ENCODE data around the gene MYL4. TPM values are rescaled to one million over a fixed set of nuclear protein-coding genes. Genes with fewer than 3 reads are reported as not detected.

The MYL4 gene
- total and polyA plus RNA-seq, 10 of the 15 experiments (the other 5 are each of a cell fraction or from before 2014, with no cell fraction given) = 0.23 to 1.6 (median 0.58) TPM; not detected in 3

DNA sequence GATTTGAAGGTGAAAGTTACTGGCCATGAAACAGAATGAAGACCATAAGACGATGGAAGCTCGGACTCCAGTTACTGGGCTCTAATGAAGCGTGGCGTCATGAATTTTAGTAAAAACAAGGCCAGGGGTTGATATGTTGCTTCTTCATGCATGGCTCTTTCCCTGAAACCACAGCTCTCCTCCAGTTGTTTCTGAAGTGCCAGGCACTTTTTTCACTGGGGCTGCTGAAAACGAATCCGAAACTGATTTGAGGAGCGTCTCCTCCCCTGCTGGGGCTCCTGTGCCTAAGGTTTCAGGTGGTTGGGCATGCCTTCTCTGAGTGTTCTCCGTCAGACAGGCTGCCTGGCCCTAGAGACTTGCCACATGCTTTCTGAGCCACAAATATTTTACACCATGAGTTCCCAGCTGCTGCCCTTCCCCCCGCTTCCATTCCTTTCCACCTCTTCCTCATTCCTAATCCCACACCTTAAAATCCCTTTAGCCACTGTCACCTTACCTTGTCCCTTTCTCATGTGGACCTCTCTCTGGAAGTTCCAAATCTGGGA is 3.7 kb upstream of the MYL4 start (continued):
- TF ChIP-seq ZNF384 (IDR thresholded peaks at IDR 0.05; ENCODE audit: borderline replicate concordance, low read depth, low read length) = peak; percentile 49; the same call in 1 of the 2 replicates
- TF ChIP-seq CHD4 (IDR thresholded peaks at IDR 0.05) = no peak
- TF ChIP-seq SREBF1 (IDR thresholded peaks at IDR 0.05; ENCODE audit: low read length) = no peak
- no peak for TF ChIP-seq JUND (IDR thresholded peaks at IDR 0.05; ENCODE audit: low read depth, low read length)
- TF ChIP-seq KAT2A (conservative IDR thresholded peaks at IDR 0.05; ENCODE audit: control insufficient read depth, low read depth, low read length) = no peak
- TF ChIP-seq TCF3 (IDR thresholded peaks at IDR 0.05; ENCODE audit: borderline replicate concordance, insufficient read depth, low read depth, low read length) = 0 out of 2 replicates have a peak, but pooled peaks have one; percentile 26
- no peak; the same call in 1 of the 2 replicates for TF ChIP-seq TAF1 (IDR thresholded peaks at IDR 0.05; ENCODE audit: borderline replicate concordance, low read depth, low read length)
- TF ChIP-seq, protein P1, sequence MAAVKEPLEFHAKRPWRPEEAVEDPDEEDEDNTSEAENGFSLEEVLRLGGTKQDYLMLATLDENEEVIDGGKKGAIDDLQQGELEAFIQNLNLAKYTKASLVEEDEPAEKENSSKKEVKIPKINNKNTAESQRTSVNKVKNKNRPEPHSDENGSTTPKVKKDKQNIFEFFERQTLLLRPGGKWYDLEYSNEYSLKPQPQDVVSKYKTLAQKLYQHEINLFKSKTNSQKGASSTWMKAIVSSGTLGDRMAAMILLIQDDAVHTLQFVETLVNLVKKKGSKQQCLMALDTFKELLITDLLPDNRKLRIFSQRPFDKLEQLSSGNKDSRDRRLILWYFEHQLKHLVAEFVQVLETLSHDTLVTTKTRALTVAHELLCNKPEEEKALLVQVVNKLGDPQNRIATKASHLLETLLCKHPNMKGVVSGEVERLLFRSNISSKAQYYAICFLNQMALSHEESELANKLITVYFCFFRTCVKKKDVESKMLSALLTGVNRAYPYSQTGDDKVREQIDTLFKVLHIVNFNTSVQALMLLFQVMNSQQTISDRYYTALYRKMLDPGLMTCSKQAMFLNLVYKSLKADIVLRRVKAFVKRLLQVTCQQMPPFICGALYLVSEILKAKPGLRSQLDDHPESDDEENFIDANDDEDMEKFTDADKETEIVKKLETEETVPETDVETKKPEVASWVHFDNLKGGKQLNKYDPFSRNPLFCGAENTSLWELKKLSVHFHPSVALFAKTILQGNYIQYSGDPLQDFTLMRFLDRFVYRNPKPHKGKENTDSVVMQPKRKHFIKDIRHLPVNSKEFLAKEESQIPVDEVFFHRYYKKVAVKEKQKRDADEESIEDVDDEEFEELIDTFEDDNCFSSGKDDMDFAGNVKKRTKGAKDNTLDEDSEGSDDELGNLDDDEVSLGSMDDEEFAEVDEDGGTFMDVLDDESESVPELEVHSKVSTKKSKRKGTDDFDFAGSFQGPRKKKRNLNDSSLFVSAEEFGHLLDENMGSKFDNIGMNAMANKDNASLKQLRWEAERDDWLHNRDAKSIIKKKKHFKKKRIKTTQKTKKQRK (IDR thresholded peaks at IDR 0.05; ENCODE audit: low read depth, low read length) = no peak
- no peak for TF ChIP-seq ZNF622 (IDR thresholded peaks at IDR 0.05)
- TF ChIP-seq, protein P2, sequence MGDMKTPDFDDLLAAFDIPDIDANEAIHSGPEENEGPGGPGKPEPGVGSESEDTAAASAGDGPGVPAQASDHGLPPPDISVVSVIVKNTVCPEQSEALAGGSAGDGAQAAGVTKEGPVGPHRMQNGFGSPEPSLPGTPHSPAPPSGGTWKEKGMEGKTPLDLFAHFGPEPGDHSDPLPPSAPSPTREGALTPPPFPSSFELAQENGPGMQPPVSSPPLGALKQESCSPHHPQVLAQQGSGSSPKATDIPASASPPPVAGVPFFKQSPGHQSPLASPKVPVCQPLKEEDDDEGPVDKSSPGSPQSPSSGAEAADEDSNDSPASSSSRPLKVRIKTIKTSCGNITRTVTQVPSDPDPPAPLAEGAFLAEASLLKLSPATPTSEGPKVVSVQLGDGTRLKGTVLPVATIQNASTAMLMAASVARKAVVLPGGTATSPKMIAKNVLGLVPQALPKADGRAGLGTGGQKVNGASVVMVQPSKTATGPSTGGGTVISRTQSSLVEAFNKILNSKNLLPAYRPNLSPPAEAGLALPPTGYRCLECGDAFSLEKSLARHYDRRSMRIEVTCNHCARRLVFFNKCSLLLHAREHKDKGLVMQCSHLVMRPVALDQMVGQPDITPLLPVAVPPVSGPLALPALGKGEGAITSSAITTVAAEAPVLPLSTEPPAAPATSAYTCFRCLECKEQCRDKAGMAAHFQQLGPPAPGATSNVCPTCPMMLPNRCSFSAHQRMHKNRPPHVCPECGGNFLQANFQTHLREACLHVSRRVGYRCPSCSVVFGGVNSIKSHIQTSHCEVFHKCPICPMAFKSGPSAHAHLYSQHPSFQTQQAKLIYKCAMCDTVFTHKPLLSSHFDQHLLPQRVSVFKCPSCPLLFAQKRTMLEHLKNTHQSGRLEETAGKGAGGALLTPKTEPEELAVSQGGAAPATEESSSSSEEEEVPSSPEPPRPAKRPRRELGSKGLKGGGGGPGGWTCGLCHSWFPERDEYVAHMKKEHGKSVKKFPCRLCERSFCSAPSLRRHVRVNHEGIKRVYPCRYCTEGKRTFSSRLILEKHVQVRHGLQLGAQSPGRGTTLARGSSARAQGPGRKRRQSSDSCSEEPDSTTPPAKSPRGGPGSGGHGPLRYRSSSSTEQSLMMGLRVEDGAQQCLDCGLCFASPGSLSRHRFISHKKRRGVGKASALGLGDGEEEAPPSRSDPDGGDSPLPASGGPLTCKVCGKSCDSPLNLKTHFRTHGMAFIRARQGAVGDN (IDR thresholded peaks at IDR 0.05) = peak; percentile 86
- no peak for TF ChIP-seq SIN3A (IDR thresholded peaks at IDR 0.05; ENCODE audit: low read depth, low read length)
- TF ChIP-seq, protein P3, sequence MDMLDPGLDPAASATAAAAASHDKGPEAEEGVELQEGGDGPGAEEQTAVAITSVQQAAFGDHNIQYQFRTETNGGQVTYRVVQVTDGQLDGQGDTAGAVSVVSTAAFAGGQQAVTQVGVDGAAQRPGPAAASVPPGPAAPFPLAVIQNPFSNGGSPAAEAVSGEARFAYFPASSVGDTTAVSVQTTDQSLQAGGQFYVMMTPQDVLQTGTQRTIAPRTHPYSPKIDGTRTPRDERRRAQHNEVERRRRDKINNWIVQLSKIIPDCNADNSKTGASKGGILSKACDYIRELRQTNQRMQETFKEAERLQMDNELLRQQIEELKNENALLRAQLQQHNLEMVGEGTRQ (IDR thresholded peaks at IDR 0.05; ENCODE audit: borderline replicate concordance, low read depth, low read length) = no peak
- no peak for TF ChIP-seq POLR2AphosphoS5 (IDR thresholded peaks at IDR 0.05; ENCODE audit: low read length)
- no peak for TF ChIP-seq CHD2 (IDR thresholded peaks at IDR 0.05; ENCODE audit: borderline replicate concordance, low read depth, low read length)
- TF ChIP-seq MEF2B (IDR thresholded peaks at IDR 0.05; ENCODE audit: partially characterized antibody, poor library complexity, severe bottlenecking) = peak; percentile 70
- TF ChIP-seq, protein P4, sequence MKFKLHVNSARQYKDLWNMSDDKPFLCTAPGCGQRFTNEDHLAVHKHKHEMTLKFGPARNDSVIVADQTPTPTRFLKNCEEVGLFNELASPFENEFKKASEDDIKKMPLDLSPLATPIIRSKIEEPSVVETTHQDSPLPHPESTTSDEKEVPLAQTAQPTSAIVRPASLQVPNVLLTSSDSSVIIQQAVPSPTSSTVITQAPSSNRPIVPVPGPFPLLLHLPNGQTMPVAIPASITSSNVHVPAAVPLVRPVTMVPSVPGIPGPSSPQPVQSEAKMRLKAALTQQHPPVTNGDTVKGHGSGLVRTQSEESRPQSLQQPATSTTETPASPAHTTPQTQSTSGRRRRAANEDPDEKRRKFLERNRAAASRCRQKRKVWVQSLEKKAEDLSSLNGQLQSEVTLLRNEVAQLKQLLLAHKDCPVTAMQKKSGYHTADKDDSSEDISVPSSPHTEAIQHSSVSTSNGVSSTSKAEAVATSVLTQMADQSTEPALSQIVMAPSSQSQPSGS (IDR thresholded peaks at IDR 0.05; ENCODE audit: low read length) = no peak
- TF ChIP-seq RB1 (IDR thresholded peaks at IDR 0.05; ENCODE audit: borderline replicate concordance) = no peak
- no peak for TF ChIP-seq CHD1 (IDR thresholded peaks at IDR 0.05; ENCODE audit: low read depth, low read length)
- peak; percentile 76; the same call in 1 of the 2 replicates for TF ChIP-seq HDGF (IDR thresholded peaks at IDR 0.05)
- TF ChIP-seq KDM1A (IDR thresholded peaks at IDR 0.05; ENCODE audit: borderline replicate concordance) = no peak
- no peak for TF ChIP-seq FOXK2 (IDR thresholded peaks at IDR 0.05)
- no peak for TF ChIP-seq NR2C1 (IDR thresholded peaks at IDR 0.05)

All from GM12878 (cell line).